Measurements from ENCODE around the gene CDKL1.
"Not testable (repeated sequence)": the region's sequence is repeated elsewhere in the genome, so short reads cannot be mapped to it uniquely, and the experiment has no call there.

CDKL1 gene

GRCh38 chr14:50356283-50356682, 40.4 kb downstream of the CDKL1 start:
- not testable (repeated sequence) for DNase-seq (ENCODE audit: low spot score)

- no peak for DNase-seq (ENCODE audit: low spot score)
Observed at GRCh38 chr14:50355692-50356091, 41.0 kb downstream of the CDKL1 start.

- no peak for DNase-seq (ENCODE audit: low spot score)
Observed at GRCh38 chr14:50354527-50354926, 42.2 kb downstream of the CDKL1 start.

- DNase-seq (ENCODE audit: low spot score) = peak; percentile 35
Observed at GRCh38 chr14:50353126-50353525, 43.6 kb downstream of the CDKL1 start.

- no peak for DNase-seq (ENCODE audit: low spot score)
Observed at GRCh38 chr14:50352584-50352983, 44.1 kb downstream of the CDKL1 start.

GRCh38 chr14:50350975-50351374, 45.7 kb downstream of the CDKL1 start:
- DNase-seq (ENCODE audit: low spot score) = no peak

- DNase-seq (ENCODE audit: low spot score) = no peak
Observed at GRCh38 chr14:50348933-50349332, 47.7 kb downstream of the CDKL1 start.

GRCh38 chr14:50347521-50347920, 49.2 kb downstream of the CDKL1 start:
- DNase-seq (ENCODE audit: low spot score) = peak; percentile 36

- DNase-seq (ENCODE audit: low spot score) = no peak
Observed at GRCh38 chr14:50345846-50346422, 50.7 kb downstream of the CDKL1 start.

GRCh38 chr14:50344876-50345563, 51.7 kb downstream of the CDKL1 start:
- no peak for DNase-seq (ENCODE audit: low spot score)

GRCh38 chr14:50344116-50344775, 52.4 kb downstream of the CDKL1 start:
- DNase-seq (ENCODE audit: low spot score) = no peak

GRCh38 chr14:50343434-50343833, 53.2 kb downstream of the CDKL1 start:
- no peak for DNase-seq (ENCODE audit: low spot score)

- DNase-seq (ENCODE audit: low spot score) = peak; percentile 72
Observed at GRCh38 chr14:50342221-50343078, 54.2 kb downstream of the CDKL1 start.

GRCh38 chr14:50340963-50341362, 55.7 kb downstream of the CDKL1 start:
- no peak for DNase-seq (ENCODE audit: low spot score)

GRCh38 chr14:50340045-50340444, 56.6 kb downstream of the CDKL1 start:
- no peak for DNase-seq (ENCODE audit: low spot score)

GRCh38 chr14:50339178-50339804, 57.4 kb downstream of the CDKL1 start:
- DNase-seq (ENCODE audit: low spot score) = no peak

- no peak for DNase-seq (ENCODE audit: low spot score)
Observed at GRCh38 chr14:50338587-50338986, 58.1 kb downstream of the CDKL1 start.

- no peak for DNase-seq (ENCODE audit: low spot score)
Observed at GRCh38 chr14:50335989-50336824, 60.5 kb downstream of the CDKL1 start.

- DNase-seq (ENCODE audit: low spot score) = no peak
Observed at GRCh38 chr14:50335389-50335788, 61.3 kb downstream of the CDKL1 start.

- no peak for DNase-seq (ENCODE audit: low spot score)
Observed at GRCh38 chr14:50334211-50334610, 62.5 kb downstream of the CDKL1 start.

- no peak for DNase-seq (ENCODE audit: low spot score)
Observed at GRCh38 chr14:50333014-50333509, 63.6 kb downstream of the CDKL1 start.
